ENCODE measurements around the gene IGFBP7. TPM values are rescaled to one million over a fixed set of nuclear protein-coding genes. Genes with fewer than 3 reads are reported as not detected.

Gene IGFBP7
- total and polyA plus RNA-seq, 2 of the 8 experiments (the other 6 are each of a cell fraction or from before 2014, with no cell fraction given): 0.17 to 0.48 TPM

DNA sequence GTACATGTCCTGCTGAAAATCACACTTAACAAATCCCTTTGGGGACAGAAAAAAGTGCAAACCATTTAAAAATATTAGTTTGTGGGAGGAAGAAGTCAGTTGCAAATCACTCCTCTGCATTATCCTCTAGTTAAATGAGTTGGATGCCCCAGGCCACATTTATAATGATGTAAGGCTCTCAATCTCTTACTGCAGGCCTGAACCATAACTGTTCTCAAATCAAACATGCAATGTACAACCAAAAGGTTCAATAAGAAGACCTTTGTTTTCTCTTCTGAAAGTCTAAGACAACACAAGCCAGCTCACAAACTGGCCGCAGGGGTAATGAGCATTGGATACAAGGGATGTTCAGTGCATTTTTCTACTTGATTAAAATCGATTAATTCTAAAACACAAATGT lies 39.7 kb downstream of the IGFBP7 start:
- Histone ChIP-seq H3K9me3 (ENCODE audit: insufficient read depth in 2 of 2, low read depth in 1 of 2, low read length in 1 of 2) (no peaks in the 10 kb centered on the region), H3K27ac (ENCODE audit: low read depth, low read length) (no peak overlapping the region), H2BK120ac (replicated peaks; ENCODE audit: low read depth, low read length) (no peak overlapping the region), H3K79me2 (ENCODE audit: control insufficient read depth in 1 of 2, insufficient read depth in 2 of 2, low read length in 2 of 2) (no peaks in the 10 kb centered on the region), H3K4me1 (replicated peaks in 1 of 4; ENCODE audit: control insufficient read depth in 3 of 4, insufficient read depth in 4 of 4, low read length in 3 of 4) (no peaks in the 10 kb centered on the region), H2BK15ac (ENCODE audit: low read length) (no peak overlapping the region), H4K5ac (ENCODE audit: insufficient read length, low read depth, low read length) (no peak overlapping the region), H3K56ac (replicated peaks; ENCODE audit: insufficient read length, low read depth, low read length) (no peak overlapping the region), H2AK5ac (ENCODE audit: low read depth, low read length) (no peak overlapping the region), H3K79me1 (ENCODE audit: low read depth, low read length) (no peaks in the 10 kb centered on the region), H2BK12ac (ENCODE audit: low read depth, low read length) (no peak overlapping the region), H3K27me3 (replicated peaks in 1 of 4; ENCODE audit: control insufficient read depth in 3 of 4, extremely low read depth in 1 of 4, insufficient read depth in 3 of 4, low read length in 3 of 4) (no peaks in the 10 kb centered on the region), H3K4ac (replicated peaks; ENCODE audit: insufficient read length, low read depth, low read length) (no peak overlapping the region), H3K23ac (ENCODE audit: insufficient read length) (no peak overlapping the region), H3K36me3 (ENCODE audit: control insufficient read depth in 2 of 4, insufficient read depth in 4 of 4, low read length in 3 of 4) (no peaks in the 10 kb centered on the region), H2AFZ (ENCODE audit: low read length) (no peak overlapping the region), H3K14ac (ENCODE audit: insufficient read length) (no peak overlapping the region), H3K18ac (ENCODE audit: extremely low read depth, low read length) (no peak overlapping the region), H2BK5ac (ENCODE audit: low read depth, low read length) (no peak overlapping the region), H3K9ac (replicated peaks in 1 of 4; ENCODE audit: extremely low read depth in 1 of 4, low read depth in 3 of 4, low read length in 3 of 4) (no peak overlapping the region), H3K23me2 (ENCODE audit: low read depth, low read length) (no peaks in the 10 kb centered on the region), H2BK20ac (ENCODE audit: low read length) (no peak overlapping the region), H4K8ac (ENCODE audit: extremely low read depth, insufficient read depth, low read length) (no peak overlapping the region), H4K20me1 (replicated peaks in 1 of 2; ENCODE audit: control insufficient read depth in 1 of 2, insufficient read depth in 2 of 2, low read length in 2 of 2) (no peaks in the 10 kb centered on the region), H3K4me3 (ENCODE audit: extremely low read depth in 1 of 4, insufficient read depth in 2 of 4, low read depth in 3 of 4, low read length in 4 of 4) (no peak overlapping the region), H3K4me2 (ENCODE audit: insufficient read depth in 1 of 2, low read depth in 2 of 2, low read length in 2 of 2) (no peak overlapping the region), H4K91ac (replicated peaks; ENCODE audit: insufficient read length, low read length) (no peak overlapping the region)
- POLR2A ChIA-PET (ENCODE audit: partially characterized antibody): no interaction called here
- FAIRE-seq (no peak), DNase-seq (ENCODE audit: low read depth in 1 of 2, low spot score in 2 of 2) (no peak)
- 84% methylated on average over 2 of the region's 2 CpGs; no CpG with 5 or more reads in 1 of the 2 experiments for WGBS, 2 experiments (ENCODE audit: extremely low coverage in 1 of 2, insufficient coverage in 1 of 2, insufficient read length in 1 of 2, insufficient replicate concordance in 2 of 2, low coverage in 1 of 2, low lambda C conversion rate in 2 of 2, missing lambda C conversion rate in 1 of 2)
- CTCF ChIA-PET (ENCODE audit: partially characterized antibody): interaction anchor here (0.5 kb wide), 1 partner anchor 633 kb away, joined by 3 read pairs; no protein-coding TSS in a partner anchor
- TF ChIP-seq TEAD4 (IDR thresholded peaks at IDR 0.05; ENCODE audit: low read depth, low read length) (no peak), RBBP5 (IDR thresholded peaks at IDR 0.05; ENCODE audit: borderline replicate concordance, low read depth, low read length) (no peak), GTF2F1 (IDR thresholded peaks at IDR 0.05; ENCODE audit: borderline replicate concordance, low read depth, low read length) (no peak), TBP (IDR thresholded peaks at IDR 0.05; ENCODE audit: low read depth, low read length) (no peak), JUN (IDR thresholded peaks at IDR 0.05; ENCODE audit: low read depth, low read length) (no peak), BCL11A (IDR thresholded peaks at IDR 0.05; ENCODE audit: low read depth in 2 of 2, low read length in 2 of 2) (no peak), NANOG (IDR thresholded peaks at IDR 0.05; ENCODE audit: insufficient read depth, low read depth, low read length, poor library complexity, severe bottlenecking) (no peak)
